OCI-LY1 (cell line): ENCODE data around the gene CCDC102B.

Experiments
- H2AFZ ChIP-seq: fragments of 200-600 bp; sonication (generic), shearing (Covaris generic); 2 replicates; pipeline ENCODE4 v1.6.0; 2014; ENCODE audit warnings: antibody characterized with exemption, mild to moderate bottlenecking, low read length
- H3F3A ChIP-seq: fragments of 200-600 bp; sonication (generic), shearing (Covaris generic); 2 replicates; pipeline ENCODE4 v1.6.0; 2014; ENCODE audit warnings: mild to moderate bottlenecking, antibody characterized with exemption, low read length, moderate library complexity; ENCODE audit not compliant: insufficient read depth
- H3K27ac ChIP-seq: fragments of 200-600 bp; sonication (generic); 2 replicates; pipeline ENCODE4 v1.5.1; 2014; ENCODE audit warnings: low read length, mixed run types, mild to moderate bottlenecking, low read depth; ENCODE audit not compliant: poor library complexity, severe bottlenecking
- H3K27me3 ChIP-seq: fragments of 200-600 bp; sonication (generic); 2 replicates; pipeline ENCODE4 v1.6.0; 2014; ENCODE audit warnings: antibody characterized with exemption, mild to moderate bottlenecking, low read length, moderate library complexity; ENCODE audit not compliant: insufficient read depth
- H3K36me3 ChIP-seq: fragments of 200-600 bp; sonication (generic); 2 replicates; pipeline ENCODE4 v1.6.1; 2014; ENCODE audit warnings: mild to moderate bottlenecking, antibody characterized with exemption, low read length, moderate library complexity, mixed read lengths; ENCODE audit not compliant: insufficient read depth
- H3K4me1 ChIP-seq: fragments of 200-600 bp; sonication (generic); 2 replicates; pipeline ENCODE4 v1.5.1; 2014; ENCODE audit warnings: mild to moderate bottlenecking, low read length, moderate library complexity; ENCODE audit not compliant: insufficient read depth, severe bottlenecking
- H3K4me2 ChIP-seq: fragments of 200-600 bp; sonication (generic), shearing (Covaris generic); 2 replicates; pipeline ENCODE4 v1.6.1; 2014; ENCODE audit warnings: low read length
- H3K4me3 ChIP-seq: fragments of 200-600 bp; sonication (generic); 2 replicates; pipeline ENCODE4 v1.5.1; 2014; ENCODE audit warnings: low read length, low read depth, mild to moderate bottlenecking, mixed read lengths; ENCODE audit not compliant: poor library complexity, severe bottlenecking
- H3K79me2 ChIP-seq: fragments of 200-600 bp; shearing (Covaris generic); 2 replicates; pipeline ENCODE4 v1.6.1; 2016; ENCODE audit warnings: mixed run types, low read length, mixed read lengths; ENCODE audit not compliant: insufficient read depth
- H3K9ac ChIP-seq: fragments of 200-600 bp; sonication (generic), shearing (Covaris generic); 2 replicates; pipeline ENCODE4 v1.6.1; 2014; ENCODE audit warnings: mild to moderate bottlenecking, low read length, mixed read lengths
- H3K9me2 ChIP-seq: fragments of 200-600 bp; sonication (generic), shearing (Covaris generic); 2 replicates; pipeline ENCODE4 v1.6.1; 2014; ENCODE audit warnings: low read depth, mild to moderate bottlenecking, low read length, mixed read lengths
- H3K9me3 ChIP-seq: fragments of 200-600 bp; shearing (Covaris generic); 2 replicates; pipeline ENCODE4 v1.6.1; 2014; ENCODE audit warnings: low read length, mixed read lengths
- H4K20me1 ChIP-seq: fragments of 200-600 bp; sonication (generic), shearing (Covaris generic); 2 replicates; pipeline ENCODE4 v1.6.0; 2016; ENCODE audit warnings: mild to moderate bottlenecking, low read length; ENCODE audit not compliant: insufficient read depth
- CTCF ChIP-seq: fragments of 200-600 bp; sonication (generic), shearing (Covaris generic); IDR thresholded peaks from 2 replicates; pipeline ENCODE4 v1.5.1; 2017; ENCODE audit warnings: mild to moderate bottlenecking, antibody characterized with exemption, low read length, moderate library complexity, mixed read lengths
- EZH2 ChIP-seq: fragments of 200-600 bp; sonication (generic), shearing (Covaris generic); IDR thresholded peaks from 2 replicates; pipeline ENCODE4 v1.8.0; 2017; ENCODE audit warnings: borderline replicate concordance, mixed run types, mild to moderate bottlenecking, antibody characterized with exemption, low read length, moderate library complexity, mixed read lengths

The CCDC102B gene

GRCh38 chr18:68954738-68955137 lies 156.9 kb downstream of the CCDC102B start:
- H3K4me3 ChIP-seq = no peak overlapping the region
- H3K4me2 ChIP-seq = no peak overlapping the region
- no peak overlapping the region for H3K9ac ChIP-seq
- no peaks in the 10 kb centered on the region for H3K9me3 ChIP-seq
- no peaks in the 10 kb centered on the region for H3K27me3 ChIP-seq
- no peaks in the 10 kb centered on the region for H3F3A ChIP-seq
- H2AFZ ChIP-seq = no peak overlapping the region
- no peak overlapping the region for H3K27ac ChIP-seq
- no peaks in the 10 kb centered on the region for H3K4me1 ChIP-seq
- H4K20me1 ChIP-seq = no peaks in the 10 kb centered on the region
- H3K79me2 ChIP-seq = no peaks in the 10 kb centered on the region
- H3K36me3 ChIP-seq = no peaks in the 10 kb centered on the region
- no peak for TF ChIP-seq EZH2
- no peak for TF ChIP-seq CTCF
- no peaks in the 10 kb centered on the region for H3K9me2 ChIP-seq

GRCh38 chr18:68956650-68957049 lies 158.8 kb downstream of the CCDC102B start:
- Histone ChIP-seq H2AFZ (no peak overlapping the region), H3K4me3 (no peak overlapping the region), H3K4me2 (no peak overlapping the region), H3K9me3 (no peaks in the 10 kb centered on the region), H4K20me1 (no peaks in the 10 kb centered on the region), H3K4me1 (no peaks in the 10 kb centered on the region), H3K9ac (no peak overlapping the region), H3K79me2 (no peaks in the 10 kb centered on the region), H3K36me3 (no peaks in the 10 kb centered on the region), H3K27me3 (no peaks in the 10 kb centered on the region), H3K27ac (no peak overlapping the region), H3F3A (no peaks in the 10 kb centered on the region), H3K9me2 (no peaks in the 10 kb centered on the region)
- TF ChIP-seq EZH2 = no peak
- no peak for TF ChIP-seq CTCF

GRCh38 chr18:68960355-68960754 lies 162.5 kb downstream of the CCDC102B start:
- Histone ChIP-seq H3F3A (no peaks in the 10 kb centered on the region), H3K79me2 (no peaks in the 10 kb centered on the region), H2AFZ (no peak overlapping the region), H3K9me2 (no peaks in the 10 kb centered on the region), H3K27me3 (no peaks in the 10 kb centered on the region), H3K9me3 (no peaks in the 10 kb centered on the region), H4K20me1 (no peaks in the 10 kb centered on the region), H3K36me3 (no peaks in the 10 kb centered on the region), H3K4me3 (no peak overlapping the region), H3K9ac (no peak overlapping the region), H3K4me1 (no peaks in the 10 kb centered on the region), H3K4me2 (no peak overlapping the region), H3K27ac (no peak overlapping the region)
- TF ChIP-seq CTCF (no peak), EZH2 (no peak)
